Endodermal cell (in vitro differentiated cells): Measurements from ENCODE around the gene PPP4R2. TPM values are rescaled to one million over a fixed set of nuclear protein-coding genes. Genes with fewer than 3 reads are reported as not detected.

Source experiments
- DNase-seq: peaks from one replicate; pipeline ENCODE4 v3.0.0-alpha.2; 2017
- H3K27ac ChIP-seq: 2 replicates; pipeline ENCODE4 v1.5.1; 2013; ENCODE audit warnings: mild to moderate bottlenecking, low read depth, low read length, moderate library complexity
- H3K27me3 ChIP-seq: 2 replicates; pipeline ENCODE4 v1.6.1; 2013; ENCODE audit warnings: mild to moderate bottlenecking, low read length, moderate library complexity; ENCODE audit not compliant: insufficient read depth, control insufficient read depth, poor library complexity, severe bottlenecking
- H3K36me3 ChIP-seq: 2 replicates; pipeline ENCODE4 v1.7.0; 2013; ENCODE audit warnings: mild to moderate bottlenecking, low read length, moderate library complexity; ENCODE audit not compliant: control insufficient read depth, insufficient read depth
- H3K4me1 ChIP-seq: one replicate; pipeline ENCODE4 v1.7.0; 2013; ENCODE audit warnings: low read length; ENCODE audit not compliant: control insufficient read depth, insufficient read depth
- H3K4me3 ChIP-seq: 2 replicates; pipeline ENCODE4 v1.5.1; 2013; ENCODE audit warnings: mild to moderate bottlenecking, low read length, moderate library complexity
- H3K9ac ChIP-seq: 2 replicates; pipeline ENCODE4 v1.6.1; 2013; ENCODE audit warnings: mild to moderate bottlenecking, low read length, moderate library complexity; ENCODE audit not compliant: poor library complexity, severe bottlenecking; ENCODE audit errors: extremely low read depth
- H3K9me3 ChIP-seq: 2 replicates; pipeline ENCODE4 v1.6.1; 2013; ENCODE audit warnings: mild to moderate bottlenecking, low read length, moderate library complexity; ENCODE audit not compliant: control insufficient read depth
- H3K27ac Mint-ChIP-seq: 2 replicates; pipeline ENCODE4 v1.8.0; 2020; ENCODE audit warnings: mixed read lengths
- H3K27me3 Mint-ChIP-seq: 2 replicates; pipeline ENCODE4 v1.8.0; 2021; ENCODE audit warnings: mild to moderate bottlenecking, mixed read lengths; ENCODE audit not compliant: insufficient read depth
- H3K36me3 Mint-ChIP-seq: 2 replicates; pipeline ENCODE4 v1.8.0; 2020; ENCODE audit warnings: low read depth, mixed read lengths
- H3K4me1 Mint-ChIP-seq: 2 replicates; pipeline ENCODE4 v1.8.0; 2020; ENCODE audit warnings: mixed read lengths
- H3K4me3 Mint-ChIP-seq: 2 replicates; pipeline ENCODE4 v1.8.0; 2020; ENCODE audit warnings: mild to moderate bottlenecking, moderate library complexity, mixed read lengths
- H3K9me3 Mint-ChIP-seq: 2 replicates; pipeline ENCODE4 v1.8.0; 2020; ENCODE audit warnings: mild to moderate bottlenecking, mixed read lengths
- WGBS, 2 experiments: methylation state at CpG; one replicate each; pipeline versions ENCODE4 v1.1.5 to v1.1.7; 2013; ENCODE audit warnings: missing lambda C conversion rate in 2 of 2, mixed read lengths in 1 of 2; ENCODE audit not compliant: insufficient coverage in 1 of 2, insufficient read length in 1 of 2; 5-methylcytosine and 5-hydroxymethylcytosine counted together
- total RNA-seq, 2 donors: library from RNA; stranded (reverse); fragmentation: NEBNext Ultra II Directional in 1 of 2; extraction: Animal tissue kit (Norgen Biotek cat#: 25700) in 1 of 2; gene quantifications; 2 replicates in 1 of 2; 3 replicates in 1 of 2; pipeline ENCODE4 v1.2.1, GENCODE V29; 2021
- TF ChIP-seq, protein P1 (sequence below): fragments of 200-600 bp; sonication (generic); conservative IDR thresholded peaks from 2 replicates; pipeline ENCODE4 v1.5.0; 2021; ENCODE audit warnings: antibody characterized with exemption, mild to moderate bottlenecking

The PPP4R2 gene
- total RNA-seq, 2 donors from 2014 or later = 133 to 157 TPM

DNA sequence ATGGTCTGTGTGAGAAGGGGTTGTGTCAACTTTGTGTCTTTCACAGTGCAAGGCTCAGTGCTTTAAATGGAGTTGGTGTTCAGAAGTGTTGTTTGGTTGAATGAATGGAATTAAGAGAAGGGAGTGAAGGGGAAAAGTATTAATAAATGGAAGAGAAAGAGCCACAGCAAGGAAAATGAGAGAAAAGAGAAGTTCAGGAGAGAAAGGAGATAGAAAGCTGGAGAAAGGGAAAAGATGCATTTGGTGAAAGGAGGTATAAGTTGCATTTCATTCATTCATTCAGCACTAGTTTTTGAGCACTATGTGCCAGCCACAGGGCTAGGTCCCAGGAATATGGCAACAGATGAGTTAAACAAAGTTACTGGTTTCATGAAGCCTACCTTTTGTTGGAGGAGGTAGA is 34.3 kb upstream of the PPP4R2 start:
- no peaks in the 10 kb centered on the region for H3K9me3 Mint-ChIP-seq
- Histone ChIP-seq H3K27ac (no peak overlapping the region), H3K9ac (no peak overlapping the region), H3K36me3 (no peaks in the 10 kb centered on the region), H3K9me3 (no peaks in the 10 kb centered on the region), H3K27me3 (no peaks in the 10 kb centered on the region), H3K4me3 (no peak overlapping the region), H3K4me1 (peaks cover 12% of the 10 kb centered on the region)
- peaks cover 1% of the 10 kb centered on the region for H3K27me3 Mint-ChIP-seq
- no peaks in the 10 kb centered on the region for H3K36me3 Mint-ChIP-seq
- DNase-seq = no peak
- H3K27ac Mint-ChIP-seq = no peak overlapping the region
- H3K4me3 Mint-ChIP-seq = no peak overlapping the region
- TF ChIP-seq, protein P1, sequence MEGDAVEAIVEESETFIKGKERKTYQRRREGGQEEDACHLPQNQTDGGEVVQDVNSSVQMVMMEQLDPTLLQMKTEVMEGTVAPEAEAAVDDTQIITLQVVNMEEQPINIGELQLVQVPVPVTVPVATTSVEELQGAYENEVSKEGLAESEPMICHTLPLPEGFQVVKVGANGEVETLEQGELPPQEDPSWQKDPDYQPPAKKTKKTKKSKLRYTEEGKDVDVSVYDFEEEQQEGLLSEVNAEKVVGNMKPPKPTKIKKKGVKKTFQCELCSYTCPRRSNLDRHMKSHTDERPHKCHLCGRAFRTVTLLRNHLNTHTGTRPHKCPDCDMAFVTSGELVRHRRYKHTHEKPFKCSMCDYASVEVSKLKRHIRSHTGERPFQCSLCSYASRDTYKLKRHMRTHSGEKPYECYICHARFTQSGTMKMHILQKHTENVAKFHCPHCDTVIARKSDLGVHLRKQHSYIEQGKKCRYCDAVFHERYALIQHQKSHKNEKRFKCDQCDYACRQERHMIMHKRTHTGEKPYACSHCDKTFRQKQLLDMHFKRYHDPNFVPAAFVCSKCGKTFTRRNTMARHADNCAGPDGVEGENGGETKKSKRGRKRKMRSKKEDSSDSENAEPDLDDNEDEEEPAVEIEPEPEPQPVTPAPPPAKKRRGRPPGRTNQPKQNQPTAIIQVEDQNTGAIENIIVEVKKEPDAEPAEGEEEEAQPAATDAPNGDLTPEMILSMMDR = no peak
- H3K4me1 Mint-ChIP-seq = peaks cover 37% of the 10 kb centered on the region

DNA sequence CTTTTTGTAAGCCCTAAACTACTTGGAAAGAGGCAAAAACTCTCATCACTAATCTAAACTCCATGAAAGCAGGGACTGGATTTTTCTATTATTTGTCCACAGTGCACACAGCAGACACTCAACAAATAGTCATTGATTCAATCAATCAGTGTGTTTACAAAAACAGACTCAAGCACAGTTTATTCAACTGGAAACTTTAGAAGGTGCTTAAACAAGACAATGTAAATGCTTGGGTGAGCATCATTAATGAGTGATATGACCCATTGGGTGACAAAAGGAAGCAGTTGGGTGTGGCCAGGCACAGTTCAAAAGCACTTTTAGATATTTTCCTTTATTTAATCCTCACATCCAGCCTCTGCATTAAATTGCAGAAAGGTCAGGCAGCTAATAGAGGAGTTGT is 32.0 kb upstream of the PPP4R2 start:
- H3K27ac ChIP-seq = no peak overlapping the region
- TF ChIP-seq, protein P1 = no peak
- no peaks in the 10 kb centered on the region for H3K9me3 ChIP-seq
- Mint-ChIP-seq H3K4me1 (peaks cover 35% of the 10 kb centered on the region), H3K27me3 (peaks cover 1% of the 10 kb centered on the region), H3K9me3 (no peaks in the 10 kb centered on the region), H3K27ac (no peak overlapping the region), H3K36me3 (peaks cover 4% of the 10 kb centered on the region), H3K4me3 (no peak overlapping the region)
- H3K4me1 ChIP-seq = peaks cover 12% of the 10 kb centered on the region
- no peak for DNase-seq
- no peak overlapping the region for H3K9ac ChIP-seq
- no peaks in the 10 kb centered on the region for H3K36me3 ChIP-seq
- H3K4me3 ChIP-seq = no peak overlapping the region
- no peaks in the 10 kb centered on the region for H3K27me3 ChIP-seq

DNA sequence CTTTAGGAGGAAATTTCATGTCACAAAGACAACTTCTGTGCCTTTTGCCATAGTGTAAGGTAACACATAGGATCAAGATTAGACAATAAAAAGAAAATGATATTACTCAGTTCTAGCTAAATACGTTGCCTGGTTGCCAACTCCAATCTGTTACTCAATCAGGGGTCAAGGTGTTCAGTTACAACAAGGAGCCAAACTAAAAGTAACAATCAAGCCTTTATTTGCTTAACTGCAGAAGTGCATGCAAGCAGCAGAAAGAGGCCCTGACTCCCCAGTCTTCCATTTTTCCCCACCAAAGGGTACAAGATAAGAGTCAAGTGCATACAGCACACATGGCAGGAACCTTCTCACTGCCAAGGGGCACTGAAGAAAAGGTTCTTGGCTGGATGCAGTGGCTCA is 28.3 kb upstream of the PPP4R2 start:
- H3K4me3 Mint-ChIP-seq = no peak overlapping the region

More for the DNA sequence above, 28.3 kb upstream of the PPP4R2 start:
- no peak overlapping the region for H3K9ac ChIP-seq
- H3K27ac Mint-ChIP-seq = no peak overlapping the region
- H3K4me3 ChIP-seq = no peak overlapping the region
- peaks cover 4% of the 10 kb centered on the region for H3K36me3 Mint-ChIP-seq
- peaks cover 6% of the 10 kb centered on the region for H3K4me1 ChIP-seq
- no peaks in the 10 kb centered on the region for H3K9me3 ChIP-seq
- H3K36me3 ChIP-seq = no peaks in the 10 kb centered on the region
- H3K9me3 Mint-ChIP-seq = no peaks in the 10 kb centered on the region
- H3K4me1 Mint-ChIP-seq = peaks cover 24% of the 10 kb centered on the region
- peaks cover 1% of the 10 kb centered on the region for H3K27me3 Mint-ChIP-seq
- H3K27ac ChIP-seq = no peak overlapping the region
- WGBS, 2 experiments = 90 to 100% methylated on average over 1 of the region's 1 CpG
- no peaks in the 10 kb centered on the region for H3K27me3 ChIP-seq
- TF ChIP-seq, protein P1 = no peak
- DNase-seq = no peak
